Breast epithelium (tissue), 3 donors: ENCODE results near the gene TSPO.

Experiments
- POLR2A ChIP-seq: fragments of 450-650 bp; IDR thresholded peaks from one replicate; pipeline ENCODE4 v1.6.1; 2016; ENCODE audit warnings: antibody characterized with exemption, mild to moderate bottlenecking, moderate library complexity
- POLR2AphosphoS5 ChIP-seq, 3 donors: sonication (generic); formaldehyde crosslinking; IDR thresholded peaks; one replicate each; pipeline ENCODE4 v1.6.1; 2017; ENCODE audit warnings: antibody characterized with exemption in 3 of 3
- TF ChIP-seq, protein P1 (sequence below), 3 donors: fragments of 450-650 bp; IDR thresholded peaks; one replicate each; pipeline ENCODE4 v1.5.1; 2016 to 2017; ENCODE audit warnings: antibody characterized with exemption in 3 of 3, mild to moderate bottlenecking in 3 of 3, moderate library complexity in 3 of 3

DNA sequence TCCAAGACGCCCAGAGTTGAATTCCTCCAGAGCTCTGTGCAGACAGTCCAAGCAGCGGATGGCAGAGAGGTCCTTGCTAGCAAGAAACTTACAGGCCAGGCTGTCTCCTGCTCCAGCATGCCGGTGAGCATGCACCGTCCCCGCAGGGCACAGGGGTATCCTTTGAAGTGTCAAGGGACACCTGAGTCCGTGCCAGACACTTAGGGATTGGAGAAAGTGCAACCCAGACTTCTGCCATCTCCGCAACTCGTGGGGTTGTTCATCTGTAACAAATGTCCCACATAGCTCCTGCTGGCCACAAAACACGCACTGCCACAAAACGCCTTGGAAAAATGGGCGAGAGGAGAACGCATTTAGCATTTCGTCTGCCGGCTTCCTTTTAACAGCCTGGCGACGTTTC, 13.3 kb downstream of the TSPO start:
- TF ChIP-seq POLR2A: no peak
- TF ChIP-seq, protein P1, sequence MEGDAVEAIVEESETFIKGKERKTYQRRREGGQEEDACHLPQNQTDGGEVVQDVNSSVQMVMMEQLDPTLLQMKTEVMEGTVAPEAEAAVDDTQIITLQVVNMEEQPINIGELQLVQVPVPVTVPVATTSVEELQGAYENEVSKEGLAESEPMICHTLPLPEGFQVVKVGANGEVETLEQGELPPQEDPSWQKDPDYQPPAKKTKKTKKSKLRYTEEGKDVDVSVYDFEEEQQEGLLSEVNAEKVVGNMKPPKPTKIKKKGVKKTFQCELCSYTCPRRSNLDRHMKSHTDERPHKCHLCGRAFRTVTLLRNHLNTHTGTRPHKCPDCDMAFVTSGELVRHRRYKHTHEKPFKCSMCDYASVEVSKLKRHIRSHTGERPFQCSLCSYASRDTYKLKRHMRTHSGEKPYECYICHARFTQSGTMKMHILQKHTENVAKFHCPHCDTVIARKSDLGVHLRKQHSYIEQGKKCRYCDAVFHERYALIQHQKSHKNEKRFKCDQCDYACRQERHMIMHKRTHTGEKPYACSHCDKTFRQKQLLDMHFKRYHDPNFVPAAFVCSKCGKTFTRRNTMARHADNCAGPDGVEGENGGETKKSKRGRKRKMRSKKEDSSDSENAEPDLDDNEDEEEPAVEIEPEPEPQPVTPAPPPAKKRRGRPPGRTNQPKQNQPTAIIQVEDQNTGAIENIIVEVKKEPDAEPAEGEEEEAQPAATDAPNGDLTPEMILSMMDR (IDR thresholded peaks at IDR 0.05): no peak
- TF ChIP-seq POLR2AphosphoS5 (IDR thresholded peaks at IDR 0.05): no peak
